ENCODE results near the gene CYSTM1. TPM values are rescaled to one million over a fixed set of nuclear protein-coding genes. Genes with fewer than 3 reads are reported as not detected.

The CYSTM1 gene
- total and polyA plus RNA-seq, 2 of the 8 experiments (the other 6 are each of a cell fraction or from before 2014, with no cell fraction given), result 25.0 to 47.8 TPM

DNA sequence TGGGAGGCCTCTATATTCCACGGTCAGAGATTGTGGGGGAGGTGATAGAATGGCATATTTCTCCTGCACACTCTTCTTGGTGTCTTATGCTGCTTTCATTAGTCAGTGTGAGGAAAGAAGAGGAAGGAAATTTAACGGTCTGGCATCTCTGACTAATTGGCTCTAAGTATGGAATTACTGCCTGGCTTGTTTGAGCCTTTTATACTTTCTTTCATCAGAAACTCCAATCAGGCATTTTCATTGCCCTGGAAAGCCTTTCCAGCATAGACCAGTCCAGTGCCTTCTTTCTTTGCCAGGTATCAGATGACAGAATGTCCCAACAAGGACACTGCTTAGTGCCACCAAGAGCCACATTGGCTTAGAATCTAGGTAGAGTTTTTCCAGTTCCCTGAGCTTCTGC lies 30.2 kb downstream of the CYSTM1 start:
- DNase-seq (ENCODE audit: low read depth in 1 of 2, low spot score in 2 of 2), result no peak
- H3K14ac ChIP-seq (ENCODE audit: insufficient read length), result no peak overlapping the region
- no peak overlapping the region for H2AFZ ChIP-seq (ENCODE audit: low read length)
- H3K23me2 ChIP-seq (ENCODE audit: low read depth, low read length), result no peaks in the 10 kb centered on the region; the same call in 1 of the 2 replicates
- no peak overlapping the region for H3K9ac ChIP-seq (replicated peaks in 1 of 4; ENCODE audit: extremely low read depth in 1 of 4, low read depth in 3 of 4, low read length in 3 of 4)
- H3K23ac ChIP-seq (ENCODE audit: insufficient read length), result no peak overlapping the region
- H2BK120ac ChIP-seq (replicated peaks; ENCODE audit: low read depth, low read length), result no peak overlapping the region
- no peak overlapping the region for H3K56ac ChIP-seq (replicated peaks; ENCODE audit: insufficient read length, low read depth, low read length)
- no peak overlapping the region for H3K4me3 ChIP-seq (ENCODE audit: extremely low read depth in 1 of 4, insufficient read depth in 2 of 4, low read depth in 3 of 4, low read length in 4 of 4)
- H3K4me2 ChIP-seq (ENCODE audit: insufficient read depth in 1 of 2, low read depth in 2 of 2, low read length in 2 of 2), result peak overlapping the region in 1 of 2 experiments; percentile 6; a peak in 1 of 4 replicates
- H3K18ac ChIP-seq (ENCODE audit: extremely low read depth, low read length), result no peak overlapping the region
- no peak overlapping the region for H3K4ac ChIP-seq (replicated peaks; ENCODE audit: insufficient read length, low read depth, low read length)
- no peaks in the 10 kb centered on the region for H3K79me2 ChIP-seq (ENCODE audit: control insufficient read depth in 1 of 2, insufficient read depth in 2 of 2, low read length in 2 of 2)
- H3K4me1 ChIP-seq (replicated peaks in 1 of 4; ENCODE audit: control insufficient read depth in 3 of 4, insufficient read depth in 4 of 4, low read length in 3 of 4), result peaks cover 0 to 5% (median 4%) of the 10 kb centered on the region in 4 experiments; a peak in 5 of 7 replicates
- ChIA-PET POLR2A (ENCODE audit: partially characterized antibody) (interaction anchor here (0.6 to 1.4 kb wide), 4 partner anchors 10 to 128 kb away, joined by 3 to 5 read pairs (median 4); no protein-coding TSS in a partner anchor), CTCF (ENCODE audit: partially characterized antibody) (interaction anchor here (0.8 to 2.7 kb wide), 17 partner anchors 8 to 177 kb away, joined by 3 to 55 read pairs (median 6); no protein-coding TSS in a partner anchor)
- no peak for FAIRE-seq
- no peak overlapping the region for H3K27ac ChIP-seq (ENCODE audit: low read depth, low read length)
- H4K5ac ChIP-seq (ENCODE audit: insufficient read length, low read depth, low read length), result no peak overlapping the region
- H4K20me1 ChIP-seq (replicated peaks in 1 of 2; ENCODE audit: control insufficient read depth in 1 of 2, insufficient read depth in 2 of 2, low read length in 2 of 2), result no peaks in the 10 kb centered on the region
- H2BK20ac ChIP-seq (ENCODE audit: low read length), result no peak overlapping the region
- no peak overlapping the region for H2BK12ac ChIP-seq (ENCODE audit: low read depth, low read length)
- H4K91ac ChIP-seq (replicated peaks; ENCODE audit: insufficient read length, low read length), result no peak overlapping the region
- H2AK5ac ChIP-seq (ENCODE audit: low read depth, low read length), result no peak overlapping the region
- no peak overlapping the region for H2BK5ac ChIP-seq (ENCODE audit: low read depth, low read length)
- 92% methylated on average over 2 of the region's 2 CpGs; no CpG with 5 or more reads in 1 of the 2 experiments for WGBS, 2 experiments (ENCODE audit: extremely low coverage in 1 of 2, insufficient coverage in 1 of 2, insufficient read length in 1 of 2, insufficient replicate concordance in 2 of 2, low coverage in 1 of 2, low lambda C conversion rate in 2 of 2, missing lambda C conversion rate in 1 of 2)
- H3K36me3 ChIP-seq (ENCODE audit: control insufficient read depth in 2 of 4, insufficient read depth in 4 of 4, low read length in 3 of 4), result no peaks in the 10 kb centered on the region
- no peaks in the 10 kb centered on the region for H3K9me3 ChIP-seq (ENCODE audit: insufficient read depth in 2 of 2, low read depth in 1 of 2, low read length in 1 of 2)
- H4K8ac ChIP-seq (ENCODE audit: extremely low read depth, insufficient read depth, low read length), result 0 out of 2 replicates have a peak overlapping the region, but pooled peaks have one; percentile 43
- H3K27me3 ChIP-seq (replicated peaks in 1 of 4; ENCODE audit: control insufficient read depth in 3 of 4, extremely low read depth in 1 of 4, insufficient read depth in 3 of 4, low read length in 3 of 4), result no peaks in the 10 kb centered on the region
- no peaks in the 10 kb centered on the region for H3K79me1 ChIP-seq (ENCODE audit: low read depth, low read length)
- H2BK15ac ChIP-seq (ENCODE audit: low read length), result no peak overlapping the region
- no peak for TF ChIP-seq KDM4A (IDR thresholded peaks at IDR 0.05; ENCODE audit: low read depth, low read length, severe bottlenecking)
- no peak for TF ChIP-seq RBBP5 (IDR thresholded peaks at IDR 0.05; ENCODE audit: borderline replicate concordance, low read depth, low read length)
- no peak for TF ChIP-seq KDM1A (IDR thresholded peaks at IDR 0.05; ENCODE audit: borderline replicate concordance, low read length)
- TF ChIP-seq RFX5 (IDR thresholded peaks at IDR 0.05; ENCODE audit: borderline replicate concordance, low read depth, low read length), result no peak
- no peak for TF ChIP-seq POLR2AphosphoS5 (IDR thresholded peaks at IDR 0.05; ENCODE audit: low read depth, low read length)
- TF ChIP-seq SP4 (IDR thresholded peaks at IDR 0.05; ENCODE audit: low read length), result no peak
- no peak for TF ChIP-seq CBX8 (IDR thresholded peaks at IDR 0.05; ENCODE audit: borderline replicate concordance, low read depth, low read length)
- TF ChIP-seq RNF2 (IDR thresholded peaks at IDR 0.05; ENCODE audit: borderline replicate concordance, low read depth, low read length, missing control alignments, poor library complexity, severe bottlenecking), result no peak
- TF ChIP-seq NANOG (IDR thresholded peaks at IDR 0.05; ENCODE audit: insufficient read depth, low read depth, low read length, poor library complexity, severe bottlenecking), result no peak
- TF ChIP-seq SIN3A (conservative IDR thresholded peaks at IDR 0.05 in 1 of 2, IDR thresholded peaks at IDR 0.05 in 1 of 2; ENCODE audit: low read depth in 1 of 2, low read length in 2 of 2), result no peak
- TF ChIP-seq BACH1 (IDR thresholded peaks at IDR 0.05; ENCODE audit: low read length), result no peak
- TF ChIP-seq POLR2A (IDR thresholded peaks at IDR 0.05; ENCODE audit: control extremely low read depth in 1 of 2, low read depth in 2 of 2, low read length in 2 of 2), result no peak

Measured in H1 (cell line).